H9 (cell line): ENCODE data around the gene ENTPD1. TPM values are rescaled to one million over a fixed set of nuclear protein-coding genes. Genes with fewer than 3 reads are reported as not detected.

Experiments
- DNase-seq: peaks from one replicate; pipeline ENCODE4 v3.0.0-alpha.2; 2017
- H2AFZ ChIP-seq: one replicate; pipeline ENCODE4 v1.6.1; 2013; ENCODE audit warnings: mild to moderate bottlenecking, low read length, control low read depth, moderate library complexity
- H2AK5ac ChIP-seq: 2 replicates; pipeline ENCODE4 v1.6.1; 2013; ENCODE audit warnings: low read length, control low read depth, mixed read lengths; ENCODE audit not compliant: insufficient read length
- H2BK120ac ChIP-seq: one replicate; pipeline ENCODE4 v1.6.1; 2013; ENCODE audit warnings: low read depth, mild to moderate bottlenecking, low read length, control low read depth, inconsistent platforms; ENCODE audit not compliant: poor library complexity, severe bottlenecking
- H2BK12ac ChIP-seq: 2 replicates; pipeline ENCODE4 v1.6.1; 2013; ENCODE audit warnings: low read length, control low read depth, mixed read lengths, low read depth; ENCODE audit not compliant: insufficient read length
- H2BK15ac ChIP-seq: 2 replicates; pipeline ENCODE4 v1.6.1; 2013; ENCODE audit warnings: low read depth, low read length, control low read depth
- H2BK20ac ChIP-seq: one replicate; pipeline ENCODE4 v1.6.1; 2013; ENCODE audit warnings: low read depth, mild to moderate bottlenecking, low read length, control low read depth, inconsistent platforms; ENCODE audit not compliant: poor library complexity, severe bottlenecking
- H2BK5ac ChIP-seq: 2 replicates; pipeline ENCODE4 v1.6.1; 2013; ENCODE audit warnings: low read length, control low read depth, mixed read lengths; ENCODE audit not compliant: insufficient read length
- H3K14ac ChIP-seq: 2 replicates; pipeline ENCODE4 v1.6.1; 2013; ENCODE audit warnings: low read length, control low read depth; ENCODE audit not compliant: insufficient read depth
- H3K18ac ChIP-seq: 2 replicates; pipeline ENCODE4 v1.6.1; 2013; ENCODE audit warnings: low read depth, mild to moderate bottlenecking, mixed read lengths, low read length, control low read depth; ENCODE audit not compliant: insufficient read length
- H3K23ac ChIP-seq: 2 replicates; pipeline ENCODE4 v1.6.1; 2013; ENCODE audit warnings: low read length, control low read depth, mixed read lengths, low read depth; ENCODE audit not compliant: insufficient read length
- H3K23me2 ChIP-seq: 2 replicates; pipeline ENCODE4 v1.6.1; 2013; ENCODE audit warnings: low read depth, mild to moderate bottlenecking, mixed read lengths, low read length, control low read depth; ENCODE audit not compliant: insufficient read length, poor library complexity, severe bottlenecking
- H3K27ac ChIP-seq: 2 replicates; pipeline ENCODE4 v1.5.1; 2013; ENCODE audit warnings: low read length, control low read depth, mixed read lengths, low read depth; ENCODE audit not compliant: insufficient read length
- H3K27me3 ChIP-seq: 2 replicates; pipeline ENCODE4 v1.6.1; 2013; ENCODE audit warnings: low read length, control low read depth, inconsistent platforms; ENCODE audit not compliant: insufficient read depth
- H3K4ac ChIP-seq: 2 replicates; pipeline ENCODE4 v1.6.1; 2013; ENCODE audit warnings: low read depth, mild to moderate bottlenecking, control low read depth, inconsistent platforms, low read length, moderate library complexity
- H3K4me1 ChIP-seq: 2 replicates; pipeline ENCODE4 v1.6.1; 2013; ENCODE audit warnings: low read length, control low read depth, inconsistent platforms; ENCODE audit not compliant: insufficient read depth
- H3K4me2 ChIP-seq: 2 replicates; pipeline ENCODE4 v1.6.1; 2013; ENCODE audit warnings: low read length, control low read depth, mixed read lengths; ENCODE audit not compliant: insufficient read length, insufficient read depth
- H3K56ac ChIP-seq: 2 replicates; pipeline ENCODE4 v1.6.1; 2013; ENCODE audit warnings: low read depth, mild to moderate bottlenecking, mixed read lengths, low read length, control low read depth; ENCODE audit not compliant: insufficient read length
- H3K79me1 ChIP-seq: 2 replicates; pipeline ENCODE4 v1.6.1; 2013; ENCODE audit warnings: low read depth, mild to moderate bottlenecking, moderate library complexity, low read length, control low read depth, inconsistent platforms; ENCODE audit not compliant: insufficient read depth, poor library complexity, severe bottlenecking
- H3K79me2 ChIP-seq: 2 replicates; pipeline ENCODE4 v1.6.1; 2013; ENCODE audit warnings: low read length, control low read depth, inconsistent platforms; ENCODE audit not compliant: insufficient read depth
- H3K9ac ChIP-seq: 2 replicates; pipeline ENCODE4 v1.6.1; 2013; ENCODE audit warnings: low read length, control low read depth, mixed read lengths; ENCODE audit not compliant: insufficient read length; ENCODE audit errors: extremely low read depth
- H3K9me3 ChIP-seq: one replicate; pipeline ENCODE4 v1.6.1; 2013; ENCODE audit warnings: low read depth, low read length, inconsistent platforms; ENCODE audit not compliant: control insufficient read depth
- H3T11ph ChIP-seq: one replicate; pipeline ENCODE4 v1.6.1; 2013; ENCODE audit warnings: mild to moderate bottlenecking, low read length, control low read depth, inconsistent platforms
- H4K20me1 ChIP-seq: one replicate; pipeline ENCODE4 v1.6.1; 2013; ENCODE audit not compliant: control insufficient read depth, insufficient read length, insufficient read depth
- H4K5ac ChIP-seq: 2 replicates; pipeline ENCODE4 v1.6.1; 2013; ENCODE audit warnings: low read depth, mild to moderate bottlenecking, mixed read lengths, low read length, control low read depth; ENCODE audit not compliant: insufficient read length
- H4K8ac ChIP-seq: replicated peaks from 2 replicates; pipeline ENCODE4 v1.6.1; 2013; ENCODE audit warnings: low read length, control low read depth, mixed read lengths, low read depth; ENCODE audit not compliant: insufficient read length
- H4K91ac ChIP-seq: 2 replicates; pipeline ENCODE4 v1.6.1; 2013; ENCODE audit warnings: low read depth, mild to moderate bottlenecking, moderate library complexity, mixed read lengths, low read length, control low read depth; ENCODE audit not compliant: insufficient read length
- H3K27ac Mint-ChIP-seq, 3 experiments: 2 replicates in 2 of 3; 3 replicates in 1 of 3; pipeline ENCODE4 v1.8.0; 2020 to 2021; ENCODE audit warnings: mixed read lengths in 3 of 3, mild to moderate bottlenecking in 1 of 3, moderate library complexity in 1 of 3
- H3K27me3 Mint-ChIP-seq: 2 replicates; pipeline ENCODE4 v1.8.0; 2021; ENCODE audit warnings: low read depth, mild to moderate bottlenecking, moderate library complexity, mixed read lengths
- H3K36me3 Mint-ChIP-seq, 3 experiments: 2 replicates in 2 of 3; 3 replicates in 1 of 3; pipeline ENCODE4 v1.8.0; 2020 to 2021; ENCODE audit warnings: low read depth in 3 of 3, mixed read lengths in 3 of 3; ENCODE audit not compliant: insufficient read depth in 1 of 3
- H3K4me1 Mint-ChIP-seq, 2 experiments: 2 replicates each; pipeline ENCODE4 v1.8.0; 2020; ENCODE audit warnings: mixed read lengths in 2 of 2
- H3K4me3 Mint-ChIP-seq, 2 experiments: 2 replicates in 1 of 2; 3 replicates in 1 of 2; pipeline ENCODE4 v1.8.0; 2020 to 2021; ENCODE audit warnings: mild to moderate bottlenecking in 2 of 2, mixed read lengths in 2 of 2, moderate library complexity in 1 of 2
- H3K9me3 Mint-ChIP-seq, 2 experiments: 2 replicates in 1 of 2; 3 replicates in 1 of 2; pipeline ENCODE4 v1.8.0; 2020; ENCODE audit warnings: mild to moderate bottlenecking in 2 of 2, mixed read lengths in 2 of 2, moderate library complexity in 1 of 2
- CTCF ChIP-seq: fragments of 200-600 bp; sonication (generic); conservative IDR thresholded peaks from 3 replicates; pipeline ENCODE4 v1.8.0; 2021; ENCODE audit warnings: antibody characterized with exemption, mild to moderate bottlenecking
- WGBS: extraction: QIAGEN DNeasy Blood & Tissue Kit; methylation state at CpG from one replicate; pipeline ENCODE4 v1.1.7; 2013; ENCODE audit warnings: missing lambda C conversion rate, low lambda C conversion rate, mixed read lengths; ENCODE audit not compliant: insufficient read length; ENCODE audit errors: extremely low coverage; 5-methylcytosine and 5-hydroxymethylcytosine counted together
- total RNA-seq: library from RNA; stranded (reverse); gene quantifications from 2 replicates; pipeline ENCODE4 v1.2.1, GENCODE V29; 2021

Gene ENTPD1
- total RNA-seq, 1 experiment from 2014 or later = 1.9 TPM

GRCh38 chr10:95788830-95789229, 32.9 kb downstream of the ENTPD1 start:
- Histone ChIP-seq H3K4me2 (no peak overlapping the region), H2BK5ac (no peak overlapping the region), H3T11ph (no peak overlapping the region), H3K4ac (no peak overlapping the region), H3K79me2 (no peaks in the 10 kb centered on the region), H2BK120ac (no peak overlapping the region), H3K14ac (no peak overlapping the region), H4K91ac (no peak overlapping the region), H3K9ac (no peak overlapping the region), H3K23ac (no peak overlapping the region), H4K20me1 (no peaks in the 10 kb centered on the region), H2BK15ac (no peak overlapping the region), H2AFZ (no peak overlapping the region), H3K4me1 (no peaks in the 10 kb centered on the region), H3K27ac (no peak overlapping the region), H3K18ac (no peak overlapping the region), H3K56ac (no peak overlapping the region), H3K23me2 (no peaks in the 10 kb centered on the region), H4K5ac (no peak overlapping the region), H4K8ac (no peak overlapping the region), H2BK12ac (no peak overlapping the region), H3K79me1 (no peaks in the 10 kb centered on the region), H3K9me3 (no peaks in the 10 kb centered on the region), H3K27me3 (no peaks in the 10 kb centered on the region), H2BK20ac (no peak overlapping the region), H2AK5ac (no peak overlapping the region)
- Mint-ChIP-seq H3K4me3 (no peak overlapping the region), H3K27me3 (no peaks in the 10 kb centered on the region; the same call in 1 of the 2 replicates), H3K27ac (no peak overlapping the region), H3K36me3 (no peaks in the 10 kb centered on the region), H3K9me3 (no peaks in the 10 kb centered on the region), H3K4me1 (peaks cover 0 to 5% of the 10 kb centered on the region in 2 experiments; a peak in 2 of 4 replicates)
- WGBS = no CpG with 5 or more reads among the region's 2 CpGs
- no peak for TF ChIP-seq CTCF
- no peak for DNase-seq
